ENCODE measurements around the gene TNC.

TNC gene

DNA sequence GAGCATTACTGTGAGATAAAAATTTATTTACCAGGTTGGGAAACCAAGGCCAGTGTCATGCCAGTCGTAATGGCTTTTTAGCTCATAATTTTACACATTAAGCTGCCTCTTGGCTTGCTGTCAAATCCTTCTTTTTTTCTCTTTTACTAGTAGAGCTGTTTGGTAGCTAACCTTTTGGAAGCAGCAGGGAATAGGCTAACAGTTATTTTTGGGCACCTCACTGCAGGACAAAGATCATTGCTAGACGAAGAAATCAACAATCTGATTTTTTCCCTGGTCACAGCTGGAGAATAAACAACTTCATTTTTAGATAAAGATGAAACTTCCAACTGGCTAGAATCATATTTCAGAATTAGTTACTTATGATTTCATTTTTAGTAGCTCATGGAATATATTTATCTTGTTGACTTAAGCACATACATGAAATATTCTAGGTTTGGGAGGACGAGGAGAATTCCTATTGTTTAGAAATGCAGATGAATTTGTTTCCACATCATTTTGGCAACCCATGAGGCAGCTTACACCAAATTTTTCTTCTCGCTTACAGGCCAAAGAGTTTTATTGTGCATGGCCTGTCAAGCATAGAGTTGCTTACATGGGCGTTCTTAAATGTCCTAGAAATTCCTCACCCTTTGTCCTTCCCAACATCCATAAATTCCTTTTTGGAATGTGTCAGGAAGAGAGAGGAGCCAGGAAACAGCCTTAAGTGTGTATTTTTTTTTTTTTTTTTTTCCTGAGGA is 19.6 kb downstream of the TNC start:
- no peak for DNase-seq

DNA sequence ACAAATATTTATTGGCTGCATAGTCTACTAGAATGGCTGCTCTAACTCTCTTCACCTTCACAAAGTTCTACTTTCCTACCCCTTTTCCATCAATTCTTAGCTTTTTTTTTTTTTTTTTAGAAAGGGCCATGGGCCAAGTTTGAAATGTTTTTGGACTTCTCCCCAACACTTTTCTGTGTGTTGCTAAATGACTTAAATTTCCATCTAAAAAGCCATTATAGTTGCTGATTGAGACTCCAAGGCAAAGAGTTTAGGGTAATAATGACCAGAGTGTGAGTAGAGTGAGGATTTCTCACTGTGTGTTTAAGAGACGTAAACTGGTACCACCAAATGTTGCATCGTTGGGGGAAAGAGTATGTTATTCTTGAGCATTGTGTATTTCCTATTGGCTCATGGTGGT is 24.4 kb downstream of the TNC start:
- no peak for DNase-seq

- DNase-seq: no peak
These were observed 27.5 kb downstream of the TNC start for GRCh38 chr9:115090486-115090885.

DNA sequence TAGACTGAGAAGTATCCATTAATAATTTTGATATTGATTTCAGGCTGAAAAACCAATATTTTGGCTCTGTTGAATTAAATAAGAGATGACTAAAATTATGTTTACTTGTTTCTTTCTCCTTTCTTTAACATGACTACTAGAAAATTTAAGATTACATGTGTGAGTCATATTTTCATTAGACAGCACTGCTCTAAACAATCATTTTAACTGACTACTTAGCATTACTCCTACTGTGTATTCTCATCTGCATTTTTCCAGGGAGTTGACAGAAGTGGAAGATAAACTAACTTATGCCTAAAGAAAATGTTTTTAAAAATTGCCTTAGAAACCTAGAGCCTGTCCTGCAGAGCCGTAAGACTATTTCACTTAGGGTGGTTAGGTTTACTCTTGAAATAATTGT is 29.1 kb downstream of the TNC start:
- no peak for DNase-seq

DNA sequence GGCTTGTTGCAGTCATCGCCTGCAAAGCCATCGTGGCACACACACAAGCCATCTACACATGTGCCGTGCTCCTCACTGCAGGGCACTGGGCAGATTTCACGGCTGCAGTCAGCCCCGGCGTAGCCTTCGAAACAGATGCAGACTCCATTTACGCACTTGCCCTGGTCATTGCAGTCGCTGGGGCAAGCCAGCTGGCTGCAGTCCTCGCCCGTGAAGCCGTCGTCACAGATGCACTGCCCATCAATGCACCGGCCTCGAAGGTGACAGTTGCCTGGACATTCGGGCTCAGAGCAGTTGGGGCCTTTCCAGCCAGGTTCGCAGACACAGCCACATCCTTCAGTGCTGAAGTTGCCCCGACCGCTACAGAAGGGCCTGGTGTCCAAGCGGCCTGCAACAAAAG is 31.1 kb downstream of the TNC start:
- no peak for DNase-seq

GRCh38 chr9:115086461-115086860 is 31.5 kb downstream of the TNC start:
- no peak for DNase-seq

GRCh38 chr9:115085773-115086377 is 32.1 kb downstream of the TNC start:
- DNase-seq: no peak

DNA sequence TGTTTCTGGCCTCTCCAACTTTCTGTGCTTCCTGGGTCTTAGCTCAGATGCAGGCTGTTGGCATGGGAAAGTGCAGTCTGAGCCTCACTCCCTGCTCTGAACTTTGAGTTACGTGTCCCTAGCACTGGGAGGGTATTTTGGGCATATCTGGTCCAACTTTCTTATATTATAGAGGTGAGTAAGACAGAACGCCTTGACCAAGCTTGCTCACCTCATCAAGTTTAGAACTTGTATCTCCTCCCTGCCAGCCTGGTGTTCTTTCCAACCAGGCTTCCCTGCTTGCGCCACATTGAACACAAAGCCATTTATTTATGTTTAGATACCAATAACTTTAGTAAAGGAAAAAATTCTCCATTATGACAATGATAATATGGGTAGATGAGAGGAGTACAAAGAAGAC is 33.2 kb downstream of the TNC start:
- no peak for DNase-seq

DNA sequence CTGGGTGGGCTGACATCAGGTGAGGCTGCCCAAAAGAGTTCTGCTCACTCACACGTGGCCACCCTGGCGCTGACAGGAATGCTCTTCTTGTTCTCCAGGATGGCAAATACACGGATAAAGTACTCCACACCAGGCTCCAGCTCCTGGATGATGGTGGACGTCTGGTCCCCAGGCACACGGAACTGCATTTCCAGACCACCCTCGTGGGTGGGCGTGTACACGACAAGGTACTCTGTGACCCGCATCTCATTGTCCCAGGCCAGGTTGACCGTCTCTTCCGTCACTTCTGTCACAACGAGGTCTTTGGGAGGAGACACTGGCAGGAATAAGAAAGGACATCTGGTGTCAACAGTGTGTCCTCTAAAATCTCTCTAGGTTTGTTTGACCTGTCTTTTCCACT is 33.8 kb downstream of the TNC start:
- no peak for DNase-seq

- no peak for DNase-seq
These were observed 37.7 kb downstream of the TNC start for GRCh38 chr9:115080242-115080641.

- DNase-seq: no peak
These were observed 38.8 kb downstream of the TNC start for GRCh38 chr9:115079156-115079555.

DNA sequence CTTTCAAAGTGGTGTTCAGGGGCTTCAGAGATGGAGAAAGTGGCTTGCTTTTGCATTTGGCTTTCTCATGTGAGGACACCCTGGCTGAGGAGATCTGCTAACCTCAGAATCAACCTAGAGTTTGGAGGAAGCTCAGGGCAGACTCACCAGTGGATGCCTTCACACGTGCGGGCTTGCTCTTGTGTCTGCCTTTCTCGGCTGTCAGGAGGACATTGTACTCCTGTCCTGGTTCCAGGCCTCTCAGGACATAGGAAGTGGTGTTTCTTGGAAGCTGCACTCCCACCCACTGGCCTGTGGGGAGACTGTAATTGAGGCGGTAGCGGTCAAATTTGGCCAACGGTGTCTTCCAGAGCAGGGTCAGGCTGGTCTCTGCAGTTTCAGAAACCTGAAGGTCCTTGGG is 44.5 kb downstream of the TNC start:
- no peak for DNase-seq

GRCh38 chr9:115071176-115071575 is 46.8 kb downstream of the TNC start:
- no peak for DNase-seq

DNA sequence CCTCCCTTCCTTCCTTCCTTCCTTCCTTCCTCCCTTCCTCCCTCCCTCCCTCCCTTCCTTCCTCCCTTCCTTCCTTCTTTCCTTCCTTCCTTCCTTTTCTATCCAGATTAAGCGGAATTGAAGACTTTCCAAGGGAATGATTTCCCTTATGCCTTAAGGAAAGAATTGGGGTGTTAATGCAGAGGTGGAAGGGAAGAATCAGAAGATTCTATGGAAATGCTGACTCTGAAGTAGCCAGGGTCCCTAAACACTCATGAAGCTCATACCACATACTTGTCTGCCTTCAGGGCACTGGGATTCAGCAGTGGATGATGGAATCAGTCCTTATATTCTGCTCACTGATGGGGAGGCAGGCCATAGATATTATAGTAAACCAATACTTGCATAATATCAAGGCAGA is 48.2 kb downstream of the TNC start:
- DNase-seq: no peak

- DNase-seq: no peak
These were observed 48.7 kb downstream of the TNC start for GRCh38 chr9:115069302-115069701.

DNA sequence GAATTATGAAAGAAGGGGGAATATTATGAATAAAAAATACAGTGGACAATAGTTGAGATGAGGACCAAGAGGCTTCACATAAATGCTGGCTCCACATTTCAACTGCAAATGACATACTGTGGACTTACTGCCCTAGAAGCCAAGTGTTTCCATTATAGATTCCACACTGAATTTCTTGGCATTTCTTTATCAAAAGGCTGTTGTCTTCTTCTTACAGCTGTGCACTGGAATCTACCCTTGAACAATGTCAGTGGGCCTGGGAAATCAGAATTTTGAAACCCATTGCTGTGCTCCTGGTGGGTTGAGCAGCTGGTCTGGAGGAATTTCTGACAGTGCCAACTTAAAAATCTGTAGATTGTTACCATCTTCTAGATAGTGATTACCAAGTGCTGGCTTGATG is 49.9 kb downstream of the TNC start:
- no peak for DNase-seq

- DNase-seq: no peak
These were observed 54.7 kb downstream of the TNC start for GRCh38 chr9:115063058-115063845.

GRCh38 chr9:115058684-115059315 is 59.2 kb downstream of the TNC start:
- no peak for DNase-seq

GRCh38 chr9:115058175-115058574 is 59.8 kb downstream of the TNC start:
- DNase-seq: no peak

GRCh38 chr9:115057559-115057958 is 60.4 kb downstream of the TNC start:
- no peak for DNase-seq

- no peak for DNase-seq
These were observed 67.9 kb downstream of the TNC start for GRCh38 chr9:115050002-115050490.

- DNase-seq: no peak
These were observed 71.1 kb downstream of the TNC start for GRCh38 chr9:115046824-115047223.

GRCh38 chr9:115046199-115046598 is 71.8 kb downstream of the TNC start:
- no peak for DNase-seq

DNA sequence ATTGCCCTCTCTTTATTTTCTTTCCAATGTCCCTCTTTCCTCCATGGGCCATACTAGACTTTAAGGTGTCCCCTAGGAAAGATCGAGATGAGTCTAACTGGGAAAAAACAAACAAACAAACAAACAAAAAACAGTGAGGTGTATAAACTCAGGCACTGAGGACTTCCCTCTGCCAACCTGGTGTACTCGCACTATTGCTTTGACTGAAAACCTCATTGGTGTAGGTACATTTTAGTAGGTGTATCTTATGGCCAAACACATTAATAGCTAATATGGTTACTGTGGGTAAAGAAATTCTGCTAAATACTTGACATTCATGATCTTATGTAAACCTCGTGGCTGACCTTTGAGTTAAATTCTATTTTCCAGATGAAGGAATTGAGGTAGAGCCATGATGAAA is 74.3 kb downstream of the TNC start:
- no peak for DNase-seq
